ENCODE data around the gene RLF.

DNA sequence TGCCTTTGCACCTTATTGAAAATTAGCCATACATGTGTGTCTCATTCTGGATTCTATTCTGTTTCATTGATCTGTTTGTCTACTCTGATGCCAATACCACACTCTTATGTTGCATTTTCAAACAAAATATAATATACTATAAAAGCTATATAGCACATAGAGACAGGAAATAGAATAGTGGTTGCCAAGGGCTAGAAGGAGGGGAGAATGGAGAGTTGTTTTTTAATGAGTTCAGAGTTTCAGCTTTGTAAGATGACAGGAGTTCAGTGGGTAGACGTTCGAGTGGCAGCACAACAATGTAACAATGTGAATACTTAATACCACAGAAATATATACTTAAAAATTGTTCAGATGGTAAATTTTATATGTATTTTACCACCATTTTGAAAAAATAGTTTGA, 17.0 kb downstream of the RLF start:
- TF ChIP-seq, protein P1, sequence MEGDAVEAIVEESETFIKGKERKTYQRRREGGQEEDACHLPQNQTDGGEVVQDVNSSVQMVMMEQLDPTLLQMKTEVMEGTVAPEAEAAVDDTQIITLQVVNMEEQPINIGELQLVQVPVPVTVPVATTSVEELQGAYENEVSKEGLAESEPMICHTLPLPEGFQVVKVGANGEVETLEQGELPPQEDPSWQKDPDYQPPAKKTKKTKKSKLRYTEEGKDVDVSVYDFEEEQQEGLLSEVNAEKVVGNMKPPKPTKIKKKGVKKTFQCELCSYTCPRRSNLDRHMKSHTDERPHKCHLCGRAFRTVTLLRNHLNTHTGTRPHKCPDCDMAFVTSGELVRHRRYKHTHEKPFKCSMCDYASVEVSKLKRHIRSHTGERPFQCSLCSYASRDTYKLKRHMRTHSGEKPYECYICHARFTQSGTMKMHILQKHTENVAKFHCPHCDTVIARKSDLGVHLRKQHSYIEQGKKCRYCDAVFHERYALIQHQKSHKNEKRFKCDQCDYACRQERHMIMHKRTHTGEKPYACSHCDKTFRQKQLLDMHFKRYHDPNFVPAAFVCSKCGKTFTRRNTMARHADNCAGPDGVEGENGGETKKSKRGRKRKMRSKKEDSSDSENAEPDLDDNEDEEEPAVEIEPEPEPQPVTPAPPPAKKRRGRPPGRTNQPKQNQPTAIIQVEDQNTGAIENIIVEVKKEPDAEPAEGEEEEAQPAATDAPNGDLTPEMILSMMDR (IDR thresholded peaks at IDR 0.05): no peak
- no peak for TF ChIP-seq POLR2A (IDR thresholded peaks at IDR 0.05)

Data from testis (tissue), 2 donors.